Liver (tissue), 9 donors: ENCODE data around the gene ZC3HAV1. TPM values are rescaled to one million over a fixed set of nuclear protein-coding genes. Genes with fewer than 3 reads are reported as not detected.

Source experiments
- DNase-seq: peaks from one replicate; pipeline ENCODE4 v3.0.0-alpha.2; 2017; ENCODE audit warnings: low spot score
- H3K27ac ChIP-seq, 2 donors: one replicate each; pipeline ENCODE4 v1.7.0; 2013; ENCODE audit warnings: inconsistent platforms in 2 of 2, low read length in 2 of 2, control low read depth in 1 of 2, low read depth in 1 of 2, mild to moderate bottlenecking in 1 of 2
- H3K27me3 ChIP-seq, 4 donors: one replicate each; pipeline versions ENCODE4 v1.6.1 to v1.7.0; 2013; ENCODE audit warnings: low read length in 3 of 4, inconsistent platforms in 1 of 4, mild to moderate bottlenecking in 1 of 4, moderate library complexity in 1 of 4; ENCODE audit not compliant: control insufficient read depth in 4 of 4, insufficient read depth in 4 of 4
- H3K36me3 ChIP-seq, 4 donors: one replicate each; pipeline versions ENCODE4 v1.6.1 to v1.7.0; 2013; ENCODE audit warnings: low read length in 3 of 4, mild to moderate bottlenecking in 3 of 4, low read depth in 1 of 4, moderate library complexity in 1 of 4; ENCODE audit not compliant: control insufficient read depth in 4 of 4, insufficient read depth in 3 of 4
- H3K4me1 ChIP-seq, 4 donors: one replicate each; pipeline versions ENCODE4 v1.6.1 to v1.7.0; 2013; ENCODE audit warnings: low read length in 3 of 4, mild to moderate bottlenecking in 3 of 4, moderate library complexity in 1 of 4; ENCODE audit not compliant: control insufficient read depth in 4 of 4, insufficient read depth in 4 of 4
- H3K4me3 ChIP-seq, 3 donors: one replicate each; pipeline versions ENCODE4 v1.6.1 to v1.7.0; 2013; ENCODE audit warnings: low read length in 3 of 3, control low read depth in 1 of 3, low read depth in 1 of 3, mild to moderate bottlenecking in 1 of 3
- H3K9ac ChIP-seq, 2 donors: one replicate each; pipeline ENCODE4 v1.7.0; 2013; ENCODE audit warnings: low read length in 2 of 2, mild to moderate bottlenecking in 2 of 2, moderate library complexity in 2 of 2, control low read depth in 1 of 2, low read depth in 1 of 2
- H3K9me3 ChIP-seq, 4 donors: one replicate each; pipeline versions ENCODE4 v1.6.1 to v1.7.0; 2013; ENCODE audit warnings: low read length in 3 of 4; ENCODE audit not compliant: control insufficient read depth in 4 of 4
- ATF3 ChIP-seq: IDR thresholded peaks from 2 replicates; pipeline ENCODE4 v1.6.1; 2016; ENCODE audit warnings: antibody characterized with exemption
- CTCF ChIP-seq: fragments of 150-350 bp; IDR thresholded peaks from 2 replicates; pipeline ENCODE4 v1.5.1; 2017; ENCODE audit warnings: improper control_type of control experiment, low read depth, low read length; ENCODE audit not compliant: missing input control
- EGR1 ChIP-seq, 2 donors: IDR thresholded peaks; 2 replicates each; pipeline ENCODE4 v1.6.1; 2016 to 2018; ENCODE audit warnings: antibody characterized with exemption in 2 of 2, low read depth in 2 of 2
- FOXA1 ChIP-seq: IDR thresholded peaks from 2 replicates; pipeline ENCODE4 v1.6.1; 2016; ENCODE audit warnings: antibody characterized with exemption
- FOXA2 ChIP-seq: IDR thresholded peaks from 2 replicates; pipeline ENCODE4 v1.6.1; 2016; ENCODE audit warnings: antibody characterized with exemption
- GABPA ChIP-seq, 2 donors: IDR thresholded peaks in 1 of 2; conservative IDR thresholded peaks in 1 of 2; 2 replicates each; pipeline ENCODE4 v1.6.1; 2016; ENCODE audit warnings: antibody characterized with exemption in 2 of 2, mild to moderate bottlenecking in 1 of 2, moderate library complexity in 1 of 2
- HNF4A ChIP-seq, 2 donors: conservative IDR thresholded peaks; 2 replicates each; pipeline ENCODE4 v1.6.1; 2016; ENCODE audit warnings: antibody characterized with exemption in 2 of 2, mild to moderate bottlenecking in 2 of 2
- HNF4G ChIP-seq: IDR thresholded peaks from 2 replicates; pipeline ENCODE4 v1.6.1; 2016; ENCODE audit warnings: antibody characterized with exemption
- JUND ChIP-seq, 2 donors: IDR thresholded peaks; 2 replicates each; pipeline ENCODE4 v1.6.1; 2016; ENCODE audit warnings: antibody characterized with exemption in 2 of 2
- NR2F2 ChIP-seq: IDR thresholded peaks from 2 replicates; pipeline ENCODE4 v1.6.1; 2016; ENCODE audit warnings: antibody characterized with exemption
- RAD21 ChIP-seq, 2 donors: IDR thresholded peaks; 2 replicates each; pipeline ENCODE4 v1.6.1; 2016; ENCODE audit warnings: antibody characterized with exemption in 2 of 2, mild to moderate bottlenecking in 2 of 2
- REST ChIP-seq: IDR thresholded peaks from 2 replicates; pipeline ENCODE4 v1.6.1; 2016; ENCODE audit warnings: antibody characterized with exemption, mild to moderate bottlenecking
- RXRA ChIP-seq, 2 donors: IDR thresholded peaks; 2 replicates each; pipeline ENCODE4 v1.6.1; 2017 to 2018; ENCODE audit warnings: antibody characterized with exemption in 2 of 2, mild to moderate bottlenecking in 1 of 2
- SP1 ChIP-seq: IDR thresholded peaks from 2 replicates; pipeline ENCODE4 v1.6.1; 2018; ENCODE audit warnings: antibody characterized with exemption, mild to moderate bottlenecking
- TAF1 ChIP-seq: conservative IDR thresholded peaks from 2 replicates; pipeline ENCODE4 v1.6.1; 2016; ENCODE audit warnings: antibody characterized with exemption, mild to moderate bottlenecking
- YY1 ChIP-seq: IDR thresholded peaks from 2 replicates; pipeline ENCODE4 v1.6.1; 2016; ENCODE audit warnings: antibody characterized with exemption, mild to moderate bottlenecking
- ZBTB33 ChIP-seq: IDR thresholded peaks from 2 replicates; pipeline ENCODE4 v1.6.1; 2016; ENCODE audit warnings: antibody characterized with exemption
- WGBS: extraction: QIAGEN DNeasy Blood & Tissue Kit; methylation state at CpG from one replicate; pipeline ENCODE4 v1.1.7; 2013; 5-methylcytosine and 5-hydroxymethylcytosine counted together
- polyA plus RNA-seq, 2 donors: library from polyadenylated mRNA; stranded (reverse) in 1 of 2; unstranded in 1 of 2; fragments of 200-250 nt in 1 of 2; fragments of >200 nt in 1 of 2; fragmentation: Nextera tagmentation in 1 of 2; extraction: Ambion mirVana in 1 of 2; gene quantifications; one replicate each; pipeline versions ENCODE4 v1.2.1 to v1.2.3, GENCODE V29; 2013 to 2015
- total RNA-seq, 2 donors: library from RNA; depleted of rRNA; stranded (reverse); fragments of >200 nt; gene quantifications; one replicate each; pipeline ENCODE4 v1.2.3, GENCODE V29; 2014
- TF ChIP-seq, protein P1 (sequence below): IDR thresholded peaks from 2 replicates; pipeline ENCODE4 v1.6.1; 2016; ENCODE audit warnings: antibody characterized with exemption
- donor health status: healthy.
- donor health status: healthy.
- donor health status: healthy.
- donor health status: healthy.
- donor health status: healthy.

Gene ZC3HAV1
- total and polyA plus RNA-seq, 4 donors = 6.6 to 40.5 (median 16.5) TPM

GRCh38 chr7:139152149-139152548 lies 42.6 kb upstream of the ZC3HAV1 start:
- H3K36me3 ChIP-seq = no peaks in the 10 kb centered on the region
- DNase-seq = no peak
- H3K4me1 ChIP-seq = no peaks in the 10 kb centered on the region
- 100% methylated on average over 1 of the region's 1 CpG for WGBS
- H3K4me3 ChIP-seq = no peak overlapping the region
- TF ChIP-seq, protein P1, sequence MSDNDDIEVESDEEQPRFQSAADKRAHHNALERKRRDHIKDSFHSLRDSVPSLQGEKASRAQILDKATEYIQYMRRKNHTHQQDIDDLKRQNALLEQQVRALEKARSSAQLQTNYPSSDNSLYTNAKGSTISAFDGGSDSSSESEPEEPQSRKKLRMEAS = no peak
- TF ChIP-seq EGR1 (IDR thresholded peaks at IDR 0.05; ENCODE audit: low read depth in 2 of 2) (no peak), RXRA (IDR thresholded peaks at IDR 0.05) (no peak), GABPA (IDR thresholded peaks at IDR 0.05 in 1 of 2, conservative IDR thresholded peaks at IDR 0.05 in 1 of 2) (no peak), NR2F2 (no peak), TAF1 (no peak), ZBTB33 (no peak), FOXA1 (no peak), CTCF (no peak), HNF4G (no peak), ATF3 (no peak), JUND (IDR thresholded peaks at IDR 0.05) (no peak), YY1 (no peak), REST (no peak), SP1 (no peak), FOXA2 (no peak), RAD21 (IDR thresholded peaks at IDR 0.05) (no peak), HNF4A (conservative IDR thresholded peaks at IDR 0.05) (no peak)
- H3K9me3 ChIP-seq = no peaks in the 10 kb centered on the region
- H3K27ac ChIP-seq = no peak overlapping the region
- H3K27me3 ChIP-seq = no peaks in the 10 kb centered on the region
- no peak overlapping the region for H3K9ac ChIP-seq
